HG03064 (cell line): ENCODE data around the gene STX1B.
"Not testable (repeated sequence)": the region's sequence is repeated elsewhere in the genome, so short reads cannot be mapped to it uniquely, and the experiment has no call there.

Experiments
- ATAC-seq: cut with Tn5 transposase; IDR thresholded peaks from one replicate; pipeline ENCODE4 v1.9.1; 2021; ENCODE audit warnings: low read depth; ENCODE audit not compliant: unreplicated experiment

The STX1B gene

GRCh38 chr16:31016018-31016417 lies 5.6 kb upstream of the STX1B start:
- no peak for ATAC-seq

DNA sequence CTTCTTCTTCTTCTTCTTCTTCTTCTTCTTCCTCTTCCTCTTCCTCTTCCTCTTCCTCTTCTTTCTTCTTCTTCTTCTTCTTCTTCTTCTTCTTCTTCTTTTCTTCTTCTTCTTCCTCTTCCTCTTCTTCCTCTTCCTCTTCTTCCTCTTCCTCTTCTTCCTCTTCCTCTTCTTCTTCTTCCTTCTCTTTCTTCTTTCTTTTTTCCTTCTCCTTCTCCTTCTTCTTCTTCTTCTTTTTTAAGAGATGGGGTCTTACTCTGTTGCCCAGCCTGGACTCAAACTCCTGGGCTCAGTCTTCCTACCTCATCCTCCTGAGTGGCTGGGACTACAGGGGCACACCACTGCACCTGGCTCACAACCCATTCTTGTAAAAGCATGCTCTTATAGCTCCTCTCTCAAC lies 2.9 kb upstream of the STX1B start:
- ATAC-seq, result not testable (repeated sequence)

GRCh38 chr16:31011815-31012214 lies 1.4 kb upstream of the STX1B start:
- ATAC-seq, result not testable (repeated sequence)

DNA sequence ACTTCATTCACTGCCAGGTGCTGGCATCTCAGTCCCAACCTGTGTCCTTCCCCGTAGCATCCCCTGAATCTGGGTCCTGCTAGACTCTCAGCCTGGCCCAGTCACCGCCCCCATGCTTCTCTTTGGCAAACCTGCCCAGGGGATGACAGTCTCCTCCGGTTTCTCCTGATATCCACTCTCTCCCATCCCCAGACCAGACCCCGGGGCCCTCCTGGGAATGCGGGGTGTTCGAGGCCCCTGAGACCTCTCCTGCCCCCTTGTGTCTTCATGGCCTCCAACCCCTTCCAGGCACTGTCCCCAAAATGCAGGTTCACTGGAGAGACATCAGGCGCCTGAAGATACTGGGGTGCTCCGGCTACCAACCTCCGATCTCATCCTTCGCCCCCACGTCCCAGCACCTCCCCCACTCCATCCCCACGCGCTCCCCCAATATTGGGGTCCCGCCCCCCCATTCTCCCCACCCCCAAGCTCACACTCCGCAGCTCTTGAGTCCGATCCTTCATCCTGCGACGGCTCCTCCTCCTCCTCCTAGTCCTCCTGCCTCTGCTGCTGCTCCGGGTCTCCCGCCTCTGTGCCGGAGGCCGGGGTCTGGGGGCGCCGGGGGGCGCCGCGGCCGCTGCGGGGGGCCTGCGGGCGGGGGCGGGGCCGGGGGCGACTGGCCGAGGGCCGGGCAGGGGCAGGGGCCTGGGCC lies 399 bp downstream of the STX1B start:
- ATAC-seq, result no peak

GRCh38 chr16:31009120-31009519 lies 1.3 kb downstream of the STX1B start:
- no peak for ATAC-seq

GRCh38 chr16:31008551-31008950 lies 1.9 kb downstream of the STX1B start:
- ATAC-seq, result no peak

DNA sequence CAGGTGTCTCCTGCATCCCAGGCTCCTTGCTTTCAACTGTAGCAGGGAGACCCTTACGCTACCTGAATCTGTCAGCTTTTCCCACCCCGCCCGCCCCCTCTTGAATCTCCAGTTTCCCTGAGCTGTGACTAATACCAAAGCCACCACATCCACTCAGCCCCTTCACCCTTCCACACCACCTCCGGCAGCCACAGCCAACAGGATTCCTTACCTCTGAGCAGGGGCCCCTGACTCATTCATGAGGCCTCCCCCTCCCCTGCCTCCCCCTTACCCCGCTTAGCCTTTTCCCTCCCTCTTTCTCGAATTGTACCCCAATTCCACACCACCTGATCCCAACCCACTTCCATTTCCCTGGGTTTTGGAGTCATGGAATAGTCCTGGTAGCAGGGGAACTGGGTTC lies 2.3 kb downstream of the STX1B start:
- ATAC-seq, result no peak

DNA sequence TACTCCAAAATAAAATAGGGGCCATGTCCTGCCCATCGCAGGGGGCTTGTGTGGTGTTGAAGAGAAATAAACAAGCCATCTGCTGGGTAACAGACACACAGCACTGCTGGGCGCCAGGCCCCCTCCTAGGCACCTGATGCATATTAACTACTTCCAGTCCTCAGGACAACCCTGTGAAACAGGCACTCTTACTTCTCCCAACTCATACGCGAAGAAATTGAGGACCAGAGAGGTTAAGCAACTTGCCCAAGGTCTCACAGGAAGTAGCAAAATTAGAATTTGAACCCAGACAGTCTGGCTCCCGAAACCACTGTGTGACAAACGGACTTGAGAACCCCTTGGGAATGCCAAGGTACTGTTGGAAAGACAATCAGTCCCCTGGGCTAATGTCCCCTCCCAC lies 2.8 kb downstream of the STX1B start:
- no peak for ATAC-seq

DNA sequence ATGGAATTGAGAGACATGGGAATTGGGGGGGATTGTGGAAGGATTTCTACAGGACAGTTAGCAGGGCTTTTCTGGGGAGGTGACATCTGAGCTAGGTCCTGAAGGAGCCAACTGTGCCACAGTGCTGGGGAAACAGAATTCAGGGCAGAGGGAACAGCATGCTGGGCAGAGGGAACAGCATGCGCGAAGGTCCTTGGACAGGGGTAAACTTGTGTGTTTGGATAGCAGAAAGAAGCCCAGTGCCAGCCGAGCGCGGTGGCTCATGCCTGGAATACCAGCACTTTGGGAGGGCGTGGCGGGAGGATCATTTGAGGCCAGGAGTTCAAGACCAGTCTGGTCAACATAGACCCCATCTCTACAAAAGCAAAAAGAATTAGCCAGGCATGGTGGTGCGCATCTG lies 3.8 kb downstream of the STX1B start:
- no peak for ATAC-seq

- no peak for ATAC-seq
Measured at GRCh38 chr16:31006086-31006385, 4.4 kb downstream of the STX1B start.

GRCh38 chr16:31005350-31006085 lies 4.9 kb downstream of the STX1B start:
- no peak for ATAC-seq

DNA sequence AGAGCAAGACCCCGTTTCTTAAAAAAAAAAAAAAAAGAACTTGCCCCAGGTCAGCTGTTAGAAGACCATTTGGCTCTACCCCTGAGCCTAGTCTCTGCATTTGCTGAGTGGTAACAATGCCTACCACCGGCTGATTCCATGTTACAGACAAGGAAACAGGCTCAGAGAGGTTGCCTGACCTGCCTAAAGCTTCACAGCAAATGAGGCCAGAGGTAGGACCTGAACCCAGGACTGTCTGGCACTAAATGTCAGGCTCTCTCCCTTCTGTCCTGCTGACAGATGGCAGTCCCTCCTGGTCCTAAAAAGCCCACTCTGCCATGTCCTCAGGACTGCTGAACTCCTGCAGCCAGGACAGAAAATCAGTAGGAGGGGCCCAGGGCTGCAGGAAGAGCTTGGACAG lies 5.8 kb downstream of the STX1B start:
- ATAC-seq, result no peak

DNA sequence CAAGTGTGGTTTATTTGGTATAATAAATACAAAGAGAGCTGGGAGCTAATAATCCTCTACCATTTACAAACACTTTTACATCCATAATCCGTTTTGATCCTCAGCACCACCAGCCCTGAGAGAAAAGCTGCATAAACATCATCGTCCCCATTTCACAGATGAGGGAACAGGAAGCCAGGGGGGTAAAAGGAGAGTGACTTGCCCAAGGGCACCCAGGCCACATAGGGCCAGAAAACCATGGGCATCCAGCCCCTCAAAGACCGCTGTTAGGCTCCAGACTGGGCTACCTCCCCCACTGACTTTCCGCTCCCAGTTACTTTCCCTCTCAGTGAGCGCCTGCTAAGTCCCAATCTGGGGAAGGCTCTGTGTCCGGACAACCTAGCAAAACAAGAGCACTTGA lies 6.7 kb downstream of the STX1B start:
- no peak for ATAC-seq

- ATAC-seq, result no peak
Measured at GRCh38 chr16:31002862-31003341, 7.5 kb downstream of the STX1B start.

DNA sequence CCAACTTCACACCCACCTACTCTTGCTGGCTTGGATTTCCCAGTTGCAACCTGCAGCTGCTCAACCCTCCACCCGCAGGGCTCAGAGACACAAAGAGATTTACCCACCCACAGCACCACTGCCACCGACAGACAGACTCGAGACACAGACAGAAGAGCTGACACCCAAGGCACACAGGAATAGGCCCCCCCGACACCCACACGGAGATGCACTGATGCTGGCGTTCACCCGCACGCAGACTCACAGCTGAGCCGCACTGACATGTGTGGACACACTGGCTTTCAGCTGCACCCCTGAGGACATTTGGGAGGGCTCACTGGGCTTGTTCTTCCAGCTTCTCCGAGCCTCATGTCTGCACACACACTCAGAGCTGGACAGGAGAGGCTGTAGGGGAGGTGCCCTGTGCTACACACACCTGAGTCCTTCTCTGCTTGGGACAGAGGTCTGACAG lies 8.2 kb downstream of the STX1B start:
- ATAC-seq, result no peak

GRCh38 chr16:31001507-31002249 lies 8.8 kb downstream of the STX1B start:
- ATAC-seq, result no peak

GRCh38 chr16:31000671-31001382 lies 9.6 kb downstream of the STX1B start:
- ATAC-seq, result no peak

DNA sequence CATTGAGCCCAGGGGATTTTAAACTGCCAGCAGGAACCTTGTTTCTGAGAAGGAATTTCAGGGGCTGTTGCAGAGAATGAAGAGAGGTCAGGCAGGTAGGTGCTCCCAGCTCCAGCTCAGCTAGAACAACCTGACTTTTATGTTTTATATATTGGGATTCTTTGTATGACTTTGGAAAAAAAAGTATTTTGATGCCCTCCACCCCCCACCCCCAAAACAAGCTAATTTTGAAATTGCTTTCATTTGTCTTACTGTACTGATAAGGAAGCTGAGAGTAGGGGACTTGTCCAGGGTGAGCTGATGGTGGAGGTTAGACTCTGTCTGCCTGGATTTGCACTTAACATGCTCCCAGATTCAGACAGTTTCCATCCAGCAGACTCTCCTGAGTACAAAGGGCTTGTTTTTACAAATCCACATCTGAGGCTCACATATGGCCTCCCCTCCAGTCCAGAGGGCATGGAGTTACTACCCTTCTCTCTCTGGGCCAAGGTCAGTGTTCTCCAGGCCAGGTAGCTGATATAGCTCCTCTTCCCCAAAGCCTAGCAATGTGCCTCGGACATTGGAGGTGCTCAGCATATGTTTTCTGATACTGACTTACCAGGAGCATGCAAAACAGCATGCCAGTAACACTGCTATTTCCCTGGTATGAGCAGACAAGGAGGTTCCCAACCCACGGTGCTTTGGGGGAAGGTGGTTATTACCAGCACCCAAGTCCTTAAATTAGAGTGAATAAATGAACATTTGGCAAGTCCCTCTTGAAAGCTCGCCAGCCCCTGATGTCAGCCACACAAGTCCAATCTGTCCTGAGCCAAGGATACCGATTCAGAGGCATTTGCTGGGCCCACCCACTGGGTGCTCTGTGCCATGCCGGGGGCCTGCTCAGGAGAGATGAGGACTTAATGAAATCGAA lies 11.3 kb downstream of the STX1B start:
- ATAC-seq, result no peak

GRCh38 chr16:30997725-30998711 lies 12.4 kb downstream of the STX1B start:
- ATAC-seq, result no peak
